ENCODE results near the gene CHTF8.
"Not testable (repeated sequence)": the region's sequence is repeated elsewhere in the genome, so short reads cannot be mapped to it uniquely, and the experiment has no call there.

Gene CHTF8

DNA sequence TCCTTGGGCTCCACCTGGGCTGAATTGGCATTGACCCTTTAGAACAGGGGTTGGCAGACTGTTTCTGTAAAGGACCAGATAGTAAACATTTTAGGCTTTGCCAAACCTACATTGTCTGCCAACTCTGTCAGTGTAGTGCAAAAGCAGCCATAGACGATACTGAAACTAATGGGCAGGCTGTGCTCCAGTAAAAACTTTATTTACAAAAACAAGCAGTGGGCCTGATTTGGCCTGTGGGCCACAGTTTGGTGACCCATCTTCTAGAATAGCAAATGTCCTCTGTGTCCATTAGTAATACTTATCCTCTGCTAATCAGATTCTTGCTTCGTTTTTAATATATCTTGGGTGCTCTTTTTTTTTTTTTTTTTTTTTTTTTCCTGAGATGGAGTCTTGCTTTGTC is 6.2 kb upstream of the CHTF8 start:
- peaks cover 6% of the 10 kb centered on the region for H3K4me1 ChIP-seq (ENCODE audit: control insufficient read depth, insufficient read depth, low read length, poor library complexity, severe bottlenecking)
- H3K36me3 ChIP-seq (ENCODE audit: control insufficient read depth, insufficient read depth, low read length) = peaks cover 91% of the 10 kb centered on the region
- no peak overlapping the region for H3K4me3 ChIP-seq (ENCODE audit: extremely low read depth, insufficient read depth, low read length, poor library complexity, severe bottlenecking)
- H3K9me3 ChIP-seq (ENCODE audit: control insufficient read depth, low read length) = no peaks in the 10 kb centered on the region
- no peak overlapping the region for H3K27ac ChIP-seq (ENCODE audit: low read depth, low read length, severe bottlenecking)
- WGBS, 2 experiments (ENCODE audit: insufficient coverage in 2 of 2) = 92 to 100% methylated on average over 1 of the region's 2 CpGs

- H3K4me3 ChIP-seq (ENCODE audit: extremely low read depth, insufficient read depth, low read length, poor library complexity, severe bottlenecking) = peak overlapping the region; percentile 83
- 60 to 65% methylated on average over 4 to 5 of the region's 5 CpGs for WGBS, 2 experiments (ENCODE audit: insufficient coverage in 2 of 2)
- peaks cover 15% of the 10 kb centered on the region for H3K4me1 ChIP-seq (ENCODE audit: control insufficient read depth, insufficient read depth, low read length, poor library complexity, severe bottlenecking)
- H3K27ac ChIP-seq (ENCODE audit: low read depth, low read length, severe bottlenecking) = no peak overlapping the region
- H3K9me3 ChIP-seq (ENCODE audit: control insufficient read depth, low read length) = no peaks in the 10 kb centered on the region
- H3K36me3 ChIP-seq (ENCODE audit: control insufficient read depth, insufficient read depth, low read length) = peaks cover 62% of the 10 kb centered on the region
Observed at GRCh38 chr16:69133373-69133954, 1.1 kb upstream of the CHTF8 start.

GRCh38 chr16:69131839-69132423 is 457 bp downstream of the CHTF8 start:
- Histone ChIP-seq H3K27ac (ENCODE audit: low read depth, low read length, severe bottlenecking) (peak overlapping the region; percentile 88), H3K36me3 (ENCODE audit: control insufficient read depth, insufficient read depth, low read length) (peaks cover 57% of the 10 kb centered on the region), H3K4me3 (ENCODE audit: extremely low read depth, insufficient read depth, low read length, poor library complexity, severe bottlenecking) (peak overlapping the region; percentile 83), H3K4me1 (ENCODE audit: control insufficient read depth, insufficient read depth, low read length, poor library complexity, severe bottlenecking) (peaks cover 15% of the 10 kb centered on the region), H3K9me3 (ENCODE audit: control insufficient read depth, low read length) (no peaks in the 10 kb centered on the region)
- 0% methylated on average over 12 to 17 of the region's 53 CpGs for WGBS, 2 experiments (ENCODE audit: insufficient coverage in 2 of 2)

DNA sequence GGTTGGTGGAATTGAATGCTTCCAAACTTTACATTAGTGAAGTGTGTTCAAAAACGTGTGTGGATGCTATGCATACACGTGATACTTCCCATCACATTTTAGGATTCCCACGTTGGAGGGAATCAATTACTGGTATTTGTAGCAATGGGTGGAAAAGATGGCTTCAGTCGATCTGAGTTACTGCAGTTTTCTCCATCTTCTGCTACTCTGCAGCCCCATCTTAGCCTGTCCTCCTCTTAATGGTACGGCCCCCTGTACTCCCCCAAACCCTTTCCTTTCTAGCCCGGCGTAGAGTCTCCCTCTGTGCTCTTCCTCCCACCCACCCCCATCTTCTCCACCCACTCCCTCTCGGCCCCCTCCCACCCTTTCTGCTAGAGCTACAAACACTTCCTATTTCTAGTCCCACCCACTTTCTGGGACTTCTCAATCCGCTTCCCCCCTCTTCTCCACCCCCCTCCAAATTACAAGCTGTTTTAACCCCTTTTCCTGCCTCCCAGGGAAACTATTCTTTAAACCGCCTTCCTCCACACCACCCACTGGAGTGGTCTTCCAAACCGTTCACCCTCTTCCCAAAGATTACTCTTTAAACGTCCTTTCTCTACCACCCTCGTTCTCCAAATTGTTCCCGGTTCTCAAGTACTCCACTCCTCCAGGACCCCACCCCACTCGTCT is 1.1 kb downstream of the CHTF8 start:
- H3K36me3 ChIP-seq (ENCODE audit: control insufficient read depth, insufficient read depth, low read length) = peaks cover 57% of the 10 kb centered on the region
- peaks cover 15% of the 10 kb centered on the region for H3K4me1 ChIP-seq (ENCODE audit: control insufficient read depth, insufficient read depth, low read length, poor library complexity, severe bottlenecking)
- 0% methylated on average over 7 to 11 of the region's 15 CpGs for WGBS, 2 experiments (ENCODE audit: insufficient coverage in 2 of 2)
- no peaks in the 10 kb centered on the region for H3K9me3 ChIP-seq (ENCODE audit: control insufficient read depth, low read length)
- peak overlapping the region; percentile 88 for H3K27ac ChIP-seq (ENCODE audit: low read depth, low read length, severe bottlenecking)
- peak overlapping the region; percentile 83 for H3K4me3 ChIP-seq (ENCODE audit: extremely low read depth, insufficient read depth, low read length, poor library complexity, severe bottlenecking)

- peak overlapping the region; percentile 83 for H3K4me3 ChIP-seq (ENCODE audit: extremely low read depth, insufficient read depth, low read length, poor library complexity, severe bottlenecking)
- 86 to 100% methylated on average over 1 to 4 of the region's 6 CpGs for WGBS, 2 experiments (ENCODE audit: insufficient coverage in 2 of 2)
- H3K4me1 ChIP-seq (ENCODE audit: control insufficient read depth, insufficient read depth, low read length, poor library complexity, severe bottlenecking) = peaks cover 15% of the 10 kb centered on the region
- no peaks in the 10 kb centered on the region for H3K9me3 ChIP-seq (ENCODE audit: control insufficient read depth, low read length)
- H3K27ac ChIP-seq (ENCODE audit: low read depth, low read length, severe bottlenecking) = no peak overlapping the region
- H3K36me3 ChIP-seq (ENCODE audit: control insufficient read depth, insufficient read depth, low read length) = peaks cover 52% of the 10 kb centered on the region
Observed at GRCh38 chr16:69130461-69130860, 1.9 kb downstream of the CHTF8 start.

- WGBS, 2 experiments (ENCODE audit: insufficient coverage in 2 of 2) = 96 to 99% methylated on average over 7 to 11 of the region's 12 CpGs
Observed at GRCh38 chr16:69127966-69128510, 4.3 kb downstream of the CHTF8 start.

DNA sequence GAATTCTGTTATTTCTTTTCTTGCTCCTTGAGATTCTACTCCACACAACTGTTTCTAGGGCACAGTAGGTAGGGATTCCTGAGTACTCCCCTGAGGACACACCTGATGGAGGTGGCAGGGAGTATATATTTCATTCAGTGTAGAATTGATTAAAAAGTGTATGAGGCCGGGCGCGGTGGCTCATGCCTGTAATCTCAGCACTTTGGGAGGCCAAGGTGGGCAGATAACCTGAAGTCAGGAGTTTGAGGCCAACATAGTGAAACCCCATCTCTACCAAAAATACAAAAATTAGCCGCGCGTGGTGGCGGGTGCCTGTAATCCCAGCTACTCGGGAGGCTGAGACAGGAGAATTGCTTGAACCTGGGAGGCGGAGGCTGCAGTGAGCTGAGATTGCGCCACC is 5.6 kb downstream of the CHTF8 start:
- H3K27ac ChIP-seq (ENCODE audit: low read depth, low read length, severe bottlenecking); H3K9me3 ChIP-seq (ENCODE audit: control insufficient read depth, low read length); H3K4me3 ChIP-seq (ENCODE audit: extremely low read depth, insufficient read depth, low read length, poor library complexity, severe bottlenecking); H3K4me1 ChIP-seq (ENCODE audit: control insufficient read depth, insufficient read depth, low read length, poor library complexity, severe bottlenecking): not testable (repeated sequence)
- WGBS, 2 experiments (ENCODE audit: insufficient coverage in 2 of 2) = 87 to 99% methylated on average over 7 to 9 of the region's 10 CpGs
- peaks cover 67% of the 10 kb centered on the region for H3K36me3 ChIP-seq (ENCODE audit: control insufficient read depth, insufficient read depth, low read length)

More at GRCh38 chr16:69127966-69128510, 4.3 kb downstream of the CHTF8 start:
- Histone ChIP-seq H3K27ac (ENCODE audit: low read depth, low read length, severe bottlenecking) (no peak overlapping the region), H3K36me3 (ENCODE audit: control insufficient read depth, insufficient read depth, low read length) (peaks cover 56% of the 10 kb centered on the region), H3K9me3 (ENCODE audit: control insufficient read depth, low read length) (no peaks in the 10 kb centered on the region), H3K4me3 (ENCODE audit: extremely low read depth, insufficient read depth, low read length, poor library complexity, severe bottlenecking) (no peak overlapping the region), H3K4me1 (ENCODE audit: control insufficient read depth, insufficient read depth, low read length, poor library complexity, severe bottlenecking) (peaks cover 8% of the 10 kb centered on the region)

- Histone ChIP-seq H3K27ac (ENCODE audit: low read depth, low read length, severe bottlenecking) (no peak overlapping the region), H3K36me3 (ENCODE audit: control insufficient read depth, insufficient read depth, low read length) (peaks cover 71% of the 10 kb centered on the region), H3K4me3 (ENCODE audit: extremely low read depth, insufficient read depth, low read length, poor library complexity, severe bottlenecking) (no peak overlapping the region), H3K4me1 (ENCODE audit: control insufficient read depth, insufficient read depth, low read length, poor library complexity, severe bottlenecking) (peaks cover 8% of the 10 kb centered on the region), H3K9me3 (ENCODE audit: control insufficient read depth, low read length) (no peaks in the 10 kb centered on the region)
- 97 to 100% methylated on average over 3 of the region's 3 CpGs for WGBS, 2 experiments (ENCODE audit: insufficient coverage in 2 of 2)
Observed at GRCh38 chr16:69126221-69126620, 6.2 kb downstream of the CHTF8 start.

GRCh38 chr16:69124961-69125360 is 7.4 kb downstream of the CHTF8 start:
- 93 to 97% methylated on average over 8 to 14 of the region's 14 CpGs for WGBS, 2 experiments (ENCODE audit: insufficient coverage in 2 of 2)
- H3K9me3 ChIP-seq (ENCODE audit: control insufficient read depth, low read length); H3K4me1 ChIP-seq (ENCODE audit: control insufficient read depth, insufficient read depth, low read length, poor library complexity, severe bottlenecking); H3K27ac ChIP-seq (ENCODE audit: low read depth, low read length, severe bottlenecking); H3K4me3 ChIP-seq (ENCODE audit: extremely low read depth, insufficient read depth, low read length, poor library complexity, severe bottlenecking): not testable (repeated sequence)
- peaks cover 78% of the 10 kb centered on the region for H3K36me3 ChIP-seq (ENCODE audit: control insufficient read depth, insufficient read depth, low read length)

DNA sequence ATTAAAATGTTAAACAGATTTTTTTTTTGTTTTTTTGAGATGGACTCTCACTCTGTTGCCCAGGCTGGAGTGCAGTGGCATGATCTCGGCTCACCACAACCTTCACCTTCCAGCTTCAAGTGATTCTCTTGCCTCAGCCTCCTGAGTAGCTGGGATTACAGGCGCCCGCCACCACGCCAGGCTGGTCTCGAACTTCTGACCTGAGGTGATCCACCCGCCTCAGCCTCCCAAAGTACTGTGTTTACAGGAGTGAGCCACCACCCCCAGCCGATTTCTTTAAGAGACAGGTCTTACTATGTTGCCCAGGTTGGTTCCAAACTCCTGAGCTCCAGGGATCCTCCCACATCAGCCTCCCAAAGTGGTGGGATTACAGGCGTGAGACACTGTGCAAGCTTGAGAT is 8.0 kb downstream of the CHTF8 start:
- not testable (repeated sequence) for H3K9me3 ChIP-seq (ENCODE audit: control insufficient read depth, low read length); H3K4me3 ChIP-seq (ENCODE audit: extremely low read depth, insufficient read depth, low read length, poor library complexity, severe bottlenecking); H3K4me1 ChIP-seq (ENCODE audit: control insufficient read depth, insufficient read depth, low read length, poor library complexity, severe bottlenecking); H3K27ac ChIP-seq (ENCODE audit: low read depth, low read length, severe bottlenecking)
- WGBS, 2 experiments (ENCODE audit: insufficient coverage in 2 of 2) = 93 to 100% methylated on average over 6 to 7 of the region's 8 CpGs
- peaks cover 79% of the 10 kb centered on the region for H3K36me3 ChIP-seq (ENCODE audit: control insufficient read depth, insufficient read depth, low read length)

DNA sequence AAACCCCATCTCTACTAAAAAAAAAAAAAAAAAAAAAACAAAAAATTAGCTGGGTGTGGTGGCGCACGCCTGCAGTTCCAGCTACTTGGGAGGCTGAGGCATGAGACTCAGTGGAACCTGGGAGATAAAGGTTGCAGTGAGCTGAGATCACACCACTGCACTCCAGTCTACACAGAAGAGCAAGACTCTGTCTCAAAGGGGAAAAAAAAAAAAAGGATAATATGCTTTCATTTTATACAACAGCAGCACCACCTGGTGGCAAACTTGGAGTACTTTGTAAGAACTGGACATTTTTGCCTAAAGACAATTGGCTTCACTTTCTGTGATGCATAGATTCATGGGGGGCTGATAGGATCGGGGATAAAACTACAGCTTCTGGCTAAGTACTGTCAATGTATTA is 8.5 kb downstream of the CHTF8 start:
- peaks cover 79% of the 10 kb centered on the region for H3K36me3 ChIP-seq (ENCODE audit: control insufficient read depth, insufficient read depth, low read length)
- no peaks in the 10 kb centered on the region for H3K9me3 ChIP-seq (ENCODE audit: control insufficient read depth, low read length)
- H3K4me1 ChIP-seq (ENCODE audit: control insufficient read depth, insufficient read depth, low read length, poor library complexity, severe bottlenecking) = no peaks in the 10 kb centered on the region
- WGBS, 2 experiments (ENCODE audit: insufficient coverage in 2 of 2) = 90 to 100% methylated on average over 1 of the region's 3 CpGs
- H3K27ac ChIP-seq (ENCODE audit: low read depth, low read length, severe bottlenecking) = no peak overlapping the region
- H3K4me3 ChIP-seq (ENCODE audit: extremely low read depth, insufficient read depth, low read length, poor library complexity, severe bottlenecking) = no peak overlapping the region
